HepG2 (cell line): ENCODE results near the gene PDIA6. TPM values are rescaled to one million over a fixed set of nuclear protein-coding genes. Genes with fewer than 3 reads are reported as not detected.

Source experiments
- ATAC-seq: fragments of 200-7000 bp; cut with Tn5 transposase; 3 replicates; pipeline ENCODE4 v1.9.1; 2020; ENCODE audit warnings: mild to moderate bottlenecking, moderate library complexity
- BruUV-seq: library from RNA; stranded (reverse); fragments of 400-500 nt; replicated peaks from 2 replicates; lab custom pipeline; 2021; lab: Mats Ljungman, UMichigan
- CTCF ChIA-PET: fragments of 300-600 bp; formaldehyde crosslinking; extraction: SDS; loops from one replicate; lab custom pipeline; 2021; ENCODE audit warnings: low total read pairs, inconsistent platforms, low intra/inter-chr PET ratio; lab: Yijun Ruan, JAX
- POLR2A ChIA-PET: fragments of 350-600 bp; sonication (Branson Sonifier 250); formaldehyde crosslinking; loops from one replicate; lab custom pipeline; 2020; ENCODE audit warnings: antibody characterized with exemption, inconsistent platforms; lab: Yijun Ruan, JAX
- DNase-seq: peaks from one replicate; pipeline ENCODE4 v3.0.0-alpha.2; 2015; ENCODE audit warnings: low spot score
- FAIRE-seq: peaks from 3 replicates; lab custom pipeline; 2011; peaks lifted over from hg19 to GRCh38; lab: Jason Lieb, UNC
- H2AFZ ChIP-seq: one replicate; pipeline ENCODE4 v1.6.1; 2011; ENCODE audit warnings: low read length, inconsistent platforms
- H3K27ac ChIP-seq: fragments of 300-600 bp; 3 replicates; pipeline ENCODE4 v1.8.0; 2011; ENCODE audit warnings: mixed run types, mild to moderate bottlenecking, mixed read lengths, low read length, inconsistent platforms; ENCODE audit not compliant: insufficient read depth; ENCODE audit errors: extremely low read length
- H3K27me3 ChIP-seq, 2 experiments: fragments of 200-600 bp in 1 of 2; 2 replicates in 1 of 2; 3 replicates in 1 of 2; pipeline versions ENCODE4 v1.6.0 to v1.8.0; 2011; ENCODE audit warnings: low read length in 2 of 2, mild to moderate bottlenecking in 2 of 2, moderate library complexity in 2 of 2, inconsistent platforms in 1 of 2; ENCODE audit not compliant: insufficient read depth in 2 of 2, control insufficient read depth in 1 of 2
- H3K36me3 ChIP-seq, 2 experiments: fragments of 200-600 bp in 1 of 2; replicated peaks in 1 of 2; 2 replicates in 1 of 2; 3 replicates in 1 of 2; pipeline versions ENCODE4 v1.5.1 to v1.8.0; 2011; ENCODE audit warnings: low read length in 2 of 2, inconsistent platforms in 1 of 2; ENCODE audit not compliant: insufficient read depth in 2 of 2, control insufficient read depth in 1 of 2
- H3K4me1 ChIP-seq: 2 replicates; pipeline ENCODE4 v1.5.1; 2012; ENCODE audit warnings: low read length, inconsistent platforms; ENCODE audit not compliant: insufficient read depth
- H3K4me2 ChIP-seq: 2 replicates; pipeline ENCODE4 v1.6.0; 2011; ENCODE audit warnings: low read depth, low read length, inconsistent platforms
- H3K4me3 ChIP-seq, 3 experiments: fragments of 200-600 bp in 1 of 3; sonication (generic), shearing (Covaris generic) in 1 of 3; replicated peaks in 1 of 3; 2 replicates each; pipeline ENCODE4 v1.5.1; 2011 to 2016; ENCODE audit warnings: low read length in 3 of 3, inconsistent platforms in 2 of 3, low read depth in 2 of 3, mild to moderate bottlenecking in 2 of 3, control low read depth in 1 of 3, mixed read lengths in 1 of 3; ENCODE audit not compliant: insufficient read depth in 1 of 3
- H3K79me2 ChIP-seq: one replicate; pipeline ENCODE4 v1.6.1; 2011; ENCODE audit warnings: low read length, inconsistent platforms; ENCODE audit not compliant: insufficient read depth
- H3K9ac ChIP-seq: 2 replicates; pipeline ENCODE4 v1.6.0; 2011; ENCODE audit warnings: mild to moderate bottlenecking, low read depth, low read length, inconsistent platforms; ENCODE audit not compliant: insufficient read depth
- H3K9me3 ChIP-seq: 2 replicates; pipeline ENCODE4 v1.5.1; 2012; ENCODE audit warnings: mild to moderate bottlenecking, low read length
- H4K20me1 ChIP-seq: 2 replicates; pipeline ENCODE4 v1.6.0; 2011; ENCODE audit warnings: inconsistent platforms, mild to moderate bottlenecking, low read length, moderate library complexity; ENCODE audit not compliant: insufficient read depth
- GMEB1 ChIP-seq: sonication (generic); formaldehyde crosslinking; IDR thresholded peaks from 2 replicates; pipeline ENCODE4 v1.5.1; 2020; ENCODE audit warnings: missing genetic modification reagents, mild to moderate bottlenecking, borderline replicate concordance
- KAT8 ChIP-seq: IDR thresholded peaks from 2 replicates; pipeline ENCODE4 v1.6.1; 2016; ENCODE audit warnings: missing genetic modification reagents, missing compliant biosample characterization
- SNAPC5 ChIP-seq: sonication (generic); formaldehyde crosslinking; IDR thresholded peaks from 2 replicates; pipeline ENCODE4 v1.8.1; 2023; ENCODE audit warnings: mild to moderate bottlenecking, missing genetic modification reagents, borderline replicate concordance
- TAF15 ChIP-seq: fragments of 200-400 bp; formaldehyde crosslinking; IDR thresholded peaks from one replicate; pipeline ENCODE4 v1.6.1; 2018; ENCODE audit warnings: mild to moderate bottlenecking, low read depth, low read length; ENCODE audit not compliant: poor library complexity, severe bottlenecking
- U2AF1 ChIP-seq: fragments of 200-400 bp; formaldehyde crosslinking; optimal IDR thresholded peaks from 2 replicates; pipeline ENCODE3; 2017; ENCODE audit warnings: mild to moderate bottlenecking, low read depth, low read length
- ZFP91 ChIP-seq: sonication (generic); formaldehyde crosslinking; IDR thresholded peaks from 2 replicates; pipeline ENCODE4 v1.9.0; 2022; ENCODE audit warnings: missing genetic modification reagents, mild to moderate bottlenecking, borderline replicate concordance
- ZNF569 ChIP-seq: sonication (generic); formaldehyde crosslinking; IDR thresholded peaks from 2 replicates; pipeline ENCODE4 v1.5.0; 2020; ENCODE audit warnings: mild to moderate bottlenecking, missing genetic modification reagents, moderate library complexity, borderline replicate concordance
- ZNF724P ChIP-seq: sonication (generic); formaldehyde crosslinking; IDR thresholded peaks from 2 replicates; pipeline ENCODE4 v1.8.0; 2022; ENCODE audit warnings: missing genetic modification reagents, borderline replicate concordance
- ZNF761 ChIP-seq: sonication (generic); formaldehyde crosslinking; conservative IDR thresholded peaks from 2 replicates; pipeline ENCODE4 v1.4.0; 2020; ENCODE audit warnings: mild to moderate bottlenecking, missing genetic modification reagents
- ZSCAN5A ChIP-seq: sonication (generic); formaldehyde crosslinking; IDR thresholded peaks from 2 replicates; pipeline ENCODE4 v1.8.0; 2022; ENCODE audit warnings: mild to moderate bottlenecking, missing genetic modification reagents, borderline replicate concordance
- WGBS: methylation state at CpG from one replicate; pipeline ENCODE4 v1.1.6; 2017; ENCODE audit warnings: low lambda C conversion rate; 5-methylcytosine and 5-hydroxymethylcytosine counted together
- in situ Hi-C: cut with HindIII; loops from 2 replicates; pipeline ENCODE4 v1.10.0; 2017; ENCODE audit warnings: low pct_unique_long_range_greater_than_20kb; ENCODE audit not compliant: extremely low pct_ligation_motif_present
- intact Hi-C: fragments of 100-400 bp; cut with micrococcal nuclease; formaldehyde crosslinking; loops from one replicate; pipeline ENCODE4 v1.10.0; 2022; ENCODE audit not compliant: unreplicated experiment
- polyA plus RNA-seq, 8 experiments: library from polyadenylated mRNA; depleted of rRNA in 3 of 8; stranded (reverse) in 7 of 8; unstranded in 1 of 8; fragments of >200 nt; fragmentation: Illumina TruSeq in 4 of 8; extraction: Trizol in 4 of 8; gene quantifications; 2 replicates each; pipeline versions ENCODE4 v1.2.1 to v1.2.3, GENCODE V29; 2011 to 2016; ENCODE audit warnings: low read depth in 4 of 8, missing spikeins in 1 of 8, mixed read lengths in 1 of 8; ENCODE audit not compliant: insufficient read depth in 1 of 8
- total RNA-seq, 5 experiments: library from RNA; depleted of rRNA; stranded (reverse); fragments of >200 nt; fragmentation: Illumina TruSeq; extraction: Trizol; gene quantifications; 2 replicates each; pipeline ENCODE4 v1.2.3, GENCODE V29; 2016; ENCODE audit warnings: low read depth in 1 of 5

The PDIA6 gene
- total and polyA plus RNA-seq, 2 of the 13 experiments (the other 11 are each of a cell fraction or from before 2014, with no cell fraction given) = 586 to 642 TPM

- no peak for ATAC-seq
- no peak for FAIRE-seq
- Histone ChIP-seq H3K9ac (no peak overlapping the region), H3K36me3 (peaks cover 37 to 91% of the 10 kb centered on the region in 2 experiments), H3K4me1 (no peaks in the 10 kb centered on the region), H3K4me3 (no peak overlapping the region), H4K20me1 (peaks cover 12% of the 10 kb centered on the region; the same call in 1 of the 2 replicates), H3K79me2 (peaks cover 9% of the 10 kb centered on the region)
- intact Hi-C loops = no loop called here
- BruUV-seq = no TSS peak
- no peak for TF ChIP-seq TAF15
- TF ChIP-seq, all 625 proteins: peak for 0
- ChIA-PET CTCF (no interaction called here), POLR2A (interaction anchor here (0.7 to 1.0 kb wide), 2 partner anchors 14 to 21 kb away, joined by 3 read pairs; partner anchors contain the start of gene PDIA6)
- in situ Hi-C loops = no loop called here
- DNase-seq = no peak
- Histone ChIP-seq H3K27ac (no peak overlapping the region), H3K9me3 (no peaks in the 10 kb centered on the region), H3K27me3 (no peaks in the 10 kb centered on the region), H2AFZ (no peak overlapping the region), H3K4me2 (no peak overlapping the region)
- WGBS = 90% methylated on average over 2 of the region's 2 CpGs
Measured at GRCh38 chr2:10792001-10792634, 20.5 kb downstream of the PDIA6 start.

GRCh38 chr2:10790228-10790973 lies 22.2 kb downstream of the PDIA6 start:
- H2AFZ ChIP-seq = no peak overlapping the region
- H3K4me2 ChIP-seq = no peak overlapping the region
- peaks cover 4% of the 10 kb centered on the region for H3K79me2 ChIP-seq
- H3K4me1 ChIP-seq = no peaks in the 10 kb centered on the region
- ChIA-PET POLR2A (no interaction called here), CTCF (no interaction called here)
- H4K20me1 ChIP-seq = 0 out of 2 replicates have a peak, but pooled peaks cover 8% of the 10 kb centered on the region
- in situ Hi-C loops = no loop called here
- DNase-seq (no peak), ATAC-seq (no peak), FAIRE-seq (no peak)
- intact Hi-C loops = no loop called here
- H3K27ac ChIP-seq = no peak overlapping the region
- no TSS peak for BruUV-seq
- no peaks in the 10 kb centered on the region for H3K27me3 ChIP-seq
- H3K36me3 ChIP-seq = peaks cover 40 to 90% of the 10 kb centered on the region in 2 experiments
- H3K9ac ChIP-seq = no peak overlapping the region
- H3K4me3 ChIP-seq = no peak overlapping the region
- H3K9me3 ChIP-seq = no peaks in the 10 kb centered on the region
- 95% methylated on average over 6 of the region's 6 CpGs for WGBS
- TF ChIP-seq ZNF569 (CRISPR knock-in tag) = no peak
- no peak for TF ChIP-seq GMEB1 (CRISPR knock-in tag)
- no peak for TF ChIP-seq ZSCAN5A (CRISPR knock-in tag)
- no peak for TF ChIP-seq SNAPC5 (CRISPR knock-in tag)
- TF ChIP-seq ZNF761 = no peak
- TF ChIP-seq U2AF1 = no peak
- no peak for TF ChIP-seq ZNF724P (CRISPR knock-in tag)
- no peak for TF ChIP-seq ZFP91 (CRISPR knock-in tag)
- TF ChIP-seq KAT8 (CRISPR knock-in tag) = no peak
